SK-N-SH (cell line): ENCODE results near the gene SLC16A10. TPM values are rescaled to one million over a fixed set of nuclear protein-coding genes. Genes with fewer than 3 reads are reported as not detected.
"Not testable (repeated sequence)": the region's sequence is repeated elsewhere in the genome, so short reads cannot be mapped to it uniquely, and the experiment has no call there.

Experiments used
- CTCF ChIA-PET: fragments of 300-600, 350-600 bp; formaldehyde crosslinking; extraction: SDS; loops from one replicate; lab custom pipeline; 2021; lab: Yijun Ruan, JAX
- POLR2A ChIA-PET: fragments of 350-600 bp; sonication (Branson Sonifier 250); formaldehyde crosslinking; extraction: SDS; loops from one replicate; lab custom pipeline; 2020; ENCODE audit warnings: antibody characterized with exemption, inconsistent platforms; lab: Yijun Ruan, JAX
- DNase-seq: peaks from one replicate; pipeline ENCODE4 v3.0.0; 2012
- H2AFZ ChIP-seq: fragments of 200-600 bp; sonication (generic); 2 replicates; pipeline ENCODE4 v1.8.1; 2016; ENCODE audit warnings: antibody characterized with exemption, mild to moderate bottlenecking, low read depth
- H3F3A ChIP-seq: fragments of 200-600 bp; sonication (generic); replicated peaks from 2 replicates; pipeline ENCODE3; 2016; ENCODE audit warnings: antibody characterized with exemption, mild to moderate bottlenecking; ENCODE audit not compliant: insufficient read depth
- H3K27ac ChIP-seq, 2 experiments: fragments of 200-500 bp in 1 of 2; fragments of 200-600 bp in 1 of 2; sonication (Bioruptor generic) in 1 of 2; sonication (generic), shearing (Covaris generic) in 1 of 2; 2 replicates each; pipeline versions ENCODE4 v1.5.1 to v1.6.1; 2014 to 2016; ENCODE audit warnings: low read depth in 2 of 2, inconsistent platforms in 1 of 2, low read length in 1 of 2, mild to moderate bottlenecking in 1 of 2, mixed read lengths in 1 of 2
- H3K27me3 ChIP-seq: fragments of 200-600 bp; sonication (generic), shearing (Covaris generic); 2 replicates; pipeline ENCODE4 v1.6.1; 2016; ENCODE audit warnings: mixed run types; ENCODE audit not compliant: insufficient read depth
- H3K36me3 ChIP-seq, 2 experiments: fragments of 200-500 bp in 1 of 2; fragments of 200-600 bp in 1 of 2; sonication (Bioruptor generic) in 1 of 2; sonication (generic) in 1 of 2; replicated peaks in 1 of 2; 2 replicates each; pipeline versions ENCODE3 to v1.5.1; 2014 to 2016; ENCODE audit warnings: low read length in 1 of 2, mild to moderate bottlenecking in 1 of 2; ENCODE audit not compliant: insufficient read depth in 2 of 2, control insufficient read depth in 1 of 2
- H3K4me1 ChIP-seq, 2 experiments: fragments of 200-500 bp in 1 of 2; fragments of 200-600 bp in 1 of 2; sonication (Bioruptor generic) in 1 of 2; sonication (generic), shearing (Covaris generic) in 1 of 2; 2 replicates each; pipeline versions ENCODE4 v1.5.1 to v1.6.1; 2014 to 2016; ENCODE audit warnings: low read depth in 1 of 2, low read length in 1 of 2, mixed run types in 1 of 2; ENCODE audit not compliant: insufficient read depth in 2 of 2, control insufficient read depth in 1 of 2
- H3K4me2 ChIP-seq: fragments of 200-600 bp; sonication (generic), shearing (Covaris generic); 2 replicates; pipeline ENCODE4 v1.6.1; 2017; ENCODE audit warnings: mixed run types
- H3K4me3 ChIP-seq, 2 experiments: fragments of 200-500 bp in 1 of 2; fragments of 200-600 bp in 1 of 2; sonication (Bioruptor generic) in 1 of 2; sonication (generic), shearing (Covaris generic) in 1 of 2; 2 replicates each; pipeline versions ENCODE4 v1.5.1 to v1.8.1; 2014 to 2016; ENCODE audit warnings: low read depth in 2 of 2, inconsistent platforms in 1 of 2, low read length in 1 of 2, mild to moderate bottlenecking in 1 of 2, mixed read lengths in 1 of 2, moderate library complexity in 1 of 2
- H3K79me2 ChIP-seq: fragments of 200-600 bp; sonication (generic); 2 replicates; pipeline ENCODE4 v1.8.1; 2017; ENCODE audit warnings: mild to moderate bottlenecking; ENCODE audit not compliant: insufficient read depth
- H3K9ac ChIP-seq: fragments of 200-600 bp; sonication (generic); 2 replicates; pipeline ENCODE4 v1.6.1; 2017; ENCODE audit warnings: mixed run types
- H3K9me2 ChIP-seq: fragments of 200-600 bp; sonication (generic); 2 replicates; pipeline ENCODE4 v1.6.1; 2017; ENCODE audit warnings: mixed run types
- H3K9me3 ChIP-seq: fragments of 200-600 bp; sonication (generic); 2 replicates; pipeline ENCODE4 v1.6.1; 2017; ENCODE audit warnings: mixed run types, mild to moderate bottlenecking, moderate library complexity
- H4K20me1 ChIP-seq: fragments of 200-600 bp; sonication (generic); 2 replicates; pipeline ENCODE4 v1.6.1; 2017; ENCODE audit warnings: mild to moderate bottlenecking, mixed run types; ENCODE audit not compliant: insufficient read depth
- CHD2 ChIP-seq: fragments of 150-350 bp; IDR thresholded peaks from 2 replicates; pipeline ENCODE4 v1.6.1; 2018; ENCODE audit warnings: low read length; ENCODE audit not compliant: partially characterized antibody
- ELF1 ChIP-seq: IDR thresholded peaks from 2 replicates; pipeline ENCODE4 v1.4.0; 2012
- EP300 ChIP-seq, 2 experiments: IDR thresholded peaks; 2 replicates each; pipeline versions ENCODE4 v1.4.0 to v1.6.1; 2012; ENCODE audit warnings: borderline replicate concordance in 1 of 2, low read depth in 1 of 2, low read length in 1 of 2
- EZH2phosphoT487 ChIP-seq: fragments of 200-600 bp; sonication (generic); IDR thresholded peaks from 2 replicates; pipeline ENCODE4 v1.6.1; 2017; ENCODE audit warnings: low read depth, mixed run types, mild to moderate bottlenecking, antibody characterized with exemption, moderate library complexity, borderline replicate concordance
- FOXJ3 ChIP-seq: sonication (generic); formaldehyde crosslinking; IDR thresholded peaks from 2 replicates; pipeline ENCODE4 v1.5.1; 2020; ENCODE audit warnings: mild to moderate bottlenecking, missing genetic modification reagents
- FOXM1 ChIP-seq: IDR thresholded peaks from 2 replicates; pipeline ENCODE4 v1.4.0; 2012; ENCODE audit warnings: low read depth, mild to moderate bottlenecking
- GATA2 ChIP-seq: sonication (generic); formaldehyde crosslinking; IDR thresholded peaks from 2 replicates; pipeline ENCODE4 v1.5.0; 2020; ENCODE audit warnings: mild to moderate bottlenecking, missing genetic modification reagents
- MXI1 ChIP-seq: IDR thresholded peaks from 2 replicates; pipeline ENCODE4 v1.6.1; 2012; ENCODE audit warnings: mild to moderate bottlenecking, low read depth, low read length, improper control_type of control experiment
- POLR2AphosphoS5 ChIP-seq: IDR thresholded peaks from 2 replicates; pipeline ENCODE4 v1.6.1; 2012; ENCODE audit warnings: low read depth, low read length
- RFX5 ChIP-seq: IDR thresholded peaks from 2 replicates; pipeline ENCODE4 v1.6.1; 2012; ENCODE audit warnings: mild to moderate bottlenecking, improper control_type of control experiment, low read length
- RXRA ChIP-seq: IDR thresholded peaks from 2 replicates; pipeline ENCODE4 v1.4.0; 2012; ENCODE audit warnings: low read depth, mild to moderate bottlenecking, borderline replicate concordance
- SIN3A ChIP-seq: IDR thresholded peaks from 2 replicates; pipeline ENCODE4 v1.6.1; 2012; ENCODE audit warnings: low read depth, mild to moderate bottlenecking, low read length, moderate library complexity, borderline replicate concordance
- SMC3 ChIP-seq: IDR thresholded peaks from 2 replicates; pipeline ENCODE4 v1.6.1; 2012; ENCODE audit warnings: low read depth, low read length, improper control_type of control experiment
- TAF1 ChIP-seq: IDR thresholded peaks from 2 replicates; pipeline ENCODE4 v1.6.1; 2012; ENCODE audit warnings: low read depth, mild to moderate bottlenecking, low read length, moderate library complexity, borderline replicate concordance
- TEAD4 ChIP-seq: IDR thresholded peaks from 2 replicates; pipeline ENCODE4 v1.4.0; 2012; ENCODE audit warnings: mild to moderate bottlenecking, borderline replicate concordance; ENCODE audit not compliant: insufficient read depth
- USF2 ChIP-seq: fragments of 150-350 bp; IDR thresholded peaks from 2 replicates; pipeline ENCODE4 v1.6.1; 2017; ENCODE audit warnings: antibody characterized with exemption, low read length, low read depth, borderline replicate concordance
- WGBS: methylation state at CpG from one replicate; pipeline ENCODE4 v1.1.6; 2017; ENCODE audit warnings: low lambda C conversion rate; 5-methylcytosine and 5-hydroxymethylcytosine counted together
- polyA plus RNA-seq, 3 experiments: library from polyadenylated mRNA; depleted of rRNA; stranded (reverse); fragments of >200 nt; gene quantifications; 2 replicates each; pipeline ENCODE4 v1.2.3, GENCODE V29; 2012
- TF ChIP-seq, protein P1 (sequence below): IDR thresholded peaks from 2 replicates; pipeline ENCODE4 v1.4.0; 2012; ENCODE audit warnings: low read depth

Gene SLC16A10
- polyA plus RNA-seq, 1 of the 3 experiments (the other 2 are of a cell fraction): 0.12 TPM

GRCh38 chr6:111090766-111091165, 3.5 kb downstream of the SLC16A10 start:
- DNase-seq: no peak
- Histone ChIP-seq H3K27me3 (peaks cover 32% of the 10 kb centered on the region), H3K9me3 (no peaks in the 10 kb centered on the region), H3K79me2 (no peaks in the 10 kb centered on the region), H3K4me2 (no peak overlapping the region), H3K9me2 (no peaks in the 10 kb centered on the region), H3K4me1 (peaks cover 0 to 2% of the 10 kb centered on the region in 2 experiments; a peak in 1 of 4 replicates), H4K20me1 (no peaks in the 10 kb centered on the region), H3K4me3 (no peak overlapping the region), H3K27ac (no peak overlapping the region), H3K36me3 (no peaks in the 10 kb centered on the region), H3F3A (no peaks in the 10 kb centered on the region), H3K9ac (no peak overlapping the region), H2AFZ (no peak overlapping the region)
- ChIA-PET POLR2A (no interaction called here), CTCF (interaction anchor here (1.8 to 1.9 kb wide), 2 partner anchors 33 to 119 kb away, joined by 5 to 6 read pairs; no protein-coding TSS in a partner anchor)
- 86% methylated on average over 4 of the region's 4 CpGs for WGBS
- TF ChIP-seq TAF1 (no peak), ELF1 (no peak), SMC3 (no peak), GATA2 (CRISPR knock-in tag) (no peak), RXRA (no peak), EZH2phosphoT487 (no peak), FOXJ3 (CRISPR knock-in tag) (no peak), CHD2 (no peak), RFX5 (no peak)
- TF ChIP-seq, protein P1, sequence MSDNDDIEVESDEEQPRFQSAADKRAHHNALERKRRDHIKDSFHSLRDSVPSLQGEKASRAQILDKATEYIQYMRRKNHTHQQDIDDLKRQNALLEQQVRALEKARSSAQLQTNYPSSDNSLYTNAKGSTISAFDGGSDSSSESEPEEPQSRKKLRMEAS: no peak

DNA sequence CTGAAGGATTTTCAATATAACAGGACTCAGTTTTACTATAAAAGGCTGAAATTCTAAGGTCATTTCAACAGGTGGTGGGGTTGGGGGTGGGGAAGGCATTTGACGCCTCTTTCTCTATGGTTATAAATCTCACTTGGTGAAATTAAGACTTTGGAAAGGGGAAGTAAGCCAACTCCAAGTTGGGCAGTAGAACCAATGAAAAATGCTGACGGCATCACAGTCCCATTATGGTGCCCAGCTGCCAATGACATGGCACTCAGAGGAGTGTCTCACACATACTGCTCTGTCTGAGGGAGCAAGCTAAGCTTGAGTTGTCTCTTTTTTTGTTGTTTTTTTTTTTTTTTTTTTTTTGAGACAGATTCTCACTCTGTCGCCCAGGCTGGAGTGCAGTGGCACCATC, 4.7 kb downstream of the SLC16A10 start:
- Histone ChIP-seq H2AFZ (no peak overlapping the region), H3F3A (no peaks in the 10 kb centered on the region)
- TF ChIP-seq SIN3A (no peak), USF2 (no peak), FOXJ3 (CRISPR knock-in tag) (no peak), CHD2 (no peak), TEAD4 (no peak), EP300 (IDR thresholded peaks at IDR 0.05; ENCODE audit: borderline replicate concordance in 1 of 2, low read depth in 1 of 2, low read length in 1 of 2) (no peak), MXI1 (no peak), GATA2 (CRISPR knock-in tag) (no peak), POLR2AphosphoS5 (no peak), FOXM1 (no peak)
- TF ChIP-seq, all 33 proteins: peak for 0
- Histone ChIP-seq H3K4me3 (no peak overlapping the region), H3K4me2 (no peak overlapping the region), H3K9ac (no peak overlapping the region), H4K20me1 (no peaks in the 10 kb centered on the region), H3K27ac (no peak overlapping the region), H3K27me3 (peaks cover 23% of the 10 kb centered on the region), H3K9me3 (no peaks in the 10 kb centered on the region), H3K4me1 (peaks cover 0 to 1% of the 10 kb centered on the region in 2 experiments; a peak in 1 of 4 replicates), H3K36me3 (no peaks in the 10 kb centered on the region), H3K79me2 (no peaks in the 10 kb centered on the region), H3K9me2 (no peaks in the 10 kb centered on the region)
- 80% methylated on average over 3 of the region's 3 CpGs for WGBS
- CTCF ChIA-PET: interaction anchor here (1.7 to 1.9 kb wide), 3 partner anchors 33 to 118 kb away, joined by 3 to 6 read pairs (median 5); no protein-coding TSS in a partner anchor
- POLR2A ChIA-PET: no interaction called here
- DNase-seq: no peak

- DNase-seq, H2AFZ ChIP-seq, H3K79me2 ChIP-seq, H3K9me2 ChIP-seq, H3K9ac ChIP-seq, CTCF ChIA-PET, H3F3A ChIP-seq, H3K27me3 ChIP-seq, H3K4me3 ChIP-seq, POLR2A ChIA-PET, H3K9me3 ChIP-seq, H3K4me1 ChIP-seq, H3K4me2 ChIP-seq, H4K20me1 ChIP-seq, H3K27ac ChIP-seq, H3K36me3 ChIP-seq: not testable (repeated sequence)
- WGBS: 71% methylated on average over 1 of the region's 1 CpG
Observed at GRCh38 chr6:111095488-111095887, 8.2 kb downstream of the SLC16A10 start.
